HepG2 (cell line): ENCODE results near the gene WDR62. TPM values are rescaled to one million over a fixed set of nuclear protein-coding genes. Genes with fewer than 3 reads are reported as not detected.

Experiments
- FOSL2 ChIP-seq: sonication (generic); formaldehyde crosslinking; IDR thresholded peaks from 2 replicates; pipeline ENCODE4 v1.4.0; 2020; ENCODE audit warnings: missing genetic modification reagents
- HNRNPUL1 ChIP-seq: fragments of 200-400 bp; formaldehyde crosslinking; IDR thresholded peaks from 2 replicates; pipeline ENCODE4 v1.6.1; 2017; ENCODE audit warnings: low read depth, mild to moderate bottlenecking, low read length, moderate library complexity
- JARID2 ChIP-seq: sonication (generic); formaldehyde crosslinking; IDR thresholded peaks from 2 replicates; pipeline ENCODE4 v1.8.1; 2023; ENCODE audit warnings: missing genetic modification reagents, inconsistent platforms; ENCODE audit not compliant: insufficient replicate concordance
- KDM5A ChIP-seq: fragments of 200-600 bp; sonication (generic); IDR thresholded peaks from 2 replicates; pipeline ENCODE4 v1.7.0; 2018; ENCODE audit warnings: antibody characterized with exemption, mild to moderate bottlenecking, low read length, borderline replicate concordance
- KLF12 ChIP-seq: sonication (generic); formaldehyde crosslinking; IDR thresholded peaks from 2 replicates; pipeline ENCODE4 v1.4.0; 2020; ENCODE audit warnings: missing genetic modification reagents, borderline replicate concordance
- MEF2D ChIP-seq: sonication (generic); formaldehyde crosslinking; IDR thresholded peaks from 2 replicates; pipeline ENCODE4 v1.5.1; 2020; ENCODE audit warnings: mild to moderate bottlenecking, missing genetic modification reagents
- SALL1 ChIP-seq: sonication (generic); formaldehyde crosslinking; IDR thresholded peaks from 2 replicates; pipeline ENCODE4 v1.8.0; 2022; ENCODE audit warnings: mild to moderate bottlenecking, missing genetic modification reagents
- SALL2 ChIP-seq: sonication (generic); formaldehyde crosslinking; IDR thresholded peaks from 2 replicates; pipeline ENCODE4 v1.8.1; 2023; ENCODE audit warnings: mild to moderate bottlenecking, missing genetic modification reagents, inconsistent platforms
- SMARCE1 ChIP-seq: fragments of 450-650 bp; IDR thresholded peaks from 2 replicates; pipeline ENCODE4 v1.6.1; 2017; ENCODE audit warnings: borderline replicate concordance
- ZBTB4 ChIP-seq: sonication (generic); formaldehyde crosslinking; IDR thresholded peaks from 2 replicates; pipeline ENCODE4 v1.4.0; 2020; ENCODE audit warnings: missing genetic modification reagents, mild to moderate bottlenecking, borderline replicate concordance
- ZNF101 ChIP-seq: sonication (generic); formaldehyde crosslinking; IDR thresholded peaks from 2 replicates; pipeline ENCODE4 v1.4.0; 2020; ENCODE audit warnings: mild to moderate bottlenecking, low read depth, missing genetic modification reagents, borderline replicate concordance
- ZNF672 ChIP-seq: sonication (generic); formaldehyde crosslinking; IDR thresholded peaks from 2 replicates; pipeline ENCODE4 v1.8.1; 2022; ENCODE audit warnings: missing genetic modification reagents
- ZNF776 ChIP-seq: sonication (generic); formaldehyde crosslinking; IDR thresholded peaks from 2 replicates; pipeline ENCODE4 v1.4.0; 2020; ENCODE audit warnings: mild to moderate bottlenecking, missing genetic modification reagents
- ZSCAN21 ChIP-seq: sonication (generic); formaldehyde crosslinking; IDR thresholded peaks from 2 replicates; pipeline ENCODE4 v1.8.0; 2022; ENCODE audit warnings: mild to moderate bottlenecking, missing genetic modification reagents, moderate library complexity, borderline replicate concordance
- polyA plus RNA-seq, 8 experiments: library from polyadenylated mRNA; depleted of rRNA in 3 of 8; stranded (reverse) in 7 of 8; unstranded in 1 of 8; fragments of >200 nt; fragmentation: Illumina TruSeq in 4 of 8; extraction: Trizol in 4 of 8; gene quantifications; 2 replicates each; pipeline versions ENCODE4 v1.2.1 to v1.2.3, GENCODE V29; 2011 to 2016; ENCODE audit warnings: low read depth in 4 of 8, missing spikeins in 1 of 8, mixed read lengths in 1 of 8; ENCODE audit not compliant: insufficient read depth in 1 of 8
- total RNA-seq, 5 experiments: library from RNA; depleted of rRNA; stranded (reverse); fragments of >200 nt; fragmentation: Illumina TruSeq; extraction: Trizol; gene quantifications; 2 replicates each; pipeline ENCODE4 v1.2.3, GENCODE V29; 2016; ENCODE audit warnings: low read depth in 1 of 5
- TF ChIP-seq, protein P1 (sequence below): sonication (generic); formaldehyde crosslinking; IDR thresholded peaks from 2 replicates; pipeline ENCODE4 v1.5.0; 2020; ENCODE audit warnings: mild to moderate bottlenecking, missing genetic modification reagents, moderate library complexity
- TF ChIP-seq, protein P2 (sequence below): IDR thresholded peaks from 2 replicates; pipeline ENCODE4 v1.6.1; 2016; ENCODE audit warnings: low read depth, borderline replicate concordance
- TF ChIP-seq, protein P3 (sequence below): sonication (generic); formaldehyde crosslinking; IDR thresholded peaks from 2 replicates; pipeline ENCODE4 v1.4.0; 2020; ENCODE audit warnings: missing genetic modification reagents
- TF ChIP-seq, protein P4 (sequence below): sonication (generic); formaldehyde crosslinking; IDR thresholded peaks from 2 replicates; pipeline ENCODE4 v1.5.1; 2020; ENCODE audit warnings: missing genetic modification reagents, mild to moderate bottlenecking, borderline replicate concordance

The WDR62 gene
- total and polyA plus RNA-seq, 2 of the 13 experiments (the other 11 are each of a cell fraction or from before 2014, with no cell fraction given) = 5.8 to 12.5 TPM

- TF ChIP-seq, protein P1, sequence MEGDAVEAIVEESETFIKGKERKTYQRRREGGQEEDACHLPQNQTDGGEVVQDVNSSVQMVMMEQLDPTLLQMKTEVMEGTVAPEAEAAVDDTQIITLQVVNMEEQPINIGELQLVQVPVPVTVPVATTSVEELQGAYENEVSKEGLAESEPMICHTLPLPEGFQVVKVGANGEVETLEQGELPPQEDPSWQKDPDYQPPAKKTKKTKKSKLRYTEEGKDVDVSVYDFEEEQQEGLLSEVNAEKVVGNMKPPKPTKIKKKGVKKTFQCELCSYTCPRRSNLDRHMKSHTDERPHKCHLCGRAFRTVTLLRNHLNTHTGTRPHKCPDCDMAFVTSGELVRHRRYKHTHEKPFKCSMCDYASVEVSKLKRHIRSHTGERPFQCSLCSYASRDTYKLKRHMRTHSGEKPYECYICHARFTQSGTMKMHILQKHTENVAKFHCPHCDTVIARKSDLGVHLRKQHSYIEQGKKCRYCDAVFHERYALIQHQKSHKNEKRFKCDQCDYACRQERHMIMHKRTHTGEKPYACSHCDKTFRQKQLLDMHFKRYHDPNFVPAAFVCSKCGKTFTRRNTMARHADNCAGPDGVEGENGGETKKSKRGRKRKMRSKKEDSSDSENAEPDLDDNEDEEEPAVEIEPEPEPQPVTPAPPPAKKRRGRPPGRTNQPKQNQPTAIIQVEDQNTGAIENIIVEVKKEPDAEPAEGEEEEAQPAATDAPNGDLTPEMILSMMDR (CRISPR knock-in tag) = peak; percentile 21
- TF ChIP-seq, protein P2, sequence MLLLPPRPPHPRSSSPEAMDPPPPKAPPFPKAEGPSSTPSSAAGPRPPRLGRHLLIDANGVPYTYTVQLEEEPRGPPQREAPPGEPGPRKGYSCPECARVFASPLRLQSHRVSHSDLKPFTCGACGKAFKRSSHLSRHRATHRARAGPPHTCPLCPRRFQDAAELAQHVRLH (CRISPR knock-in tag) = peak; percentile 73; the same call in 1 of the 2 replicates
- TF ChIP-seq ZNF101 (no peak), ZSCAN21 (CRISPR knock-in tag) (no peak; the same call in 1 of the 2 replicates), SALL2 (CRISPR knock-in tag) (peak; percentile 67), SMARCE1 (no peak), ZBTB4 (no peak), FOSL2 (CRISPR knock-in tag) (peak; percentile 93), ZNF776 (CRISPR knock-in tag) (0 out of 2 replicates have a peak, but pooled peaks have one; percentile 36), KLF12 (CRISPR knock-in tag) (peak; percentile 80), MEF2D (CRISPR knock-in tag) (peak; percentile 68; the same call in 1 of the 2 replicates), SALL1 (CRISPR knock-in tag) (peak; percentile 81), JARID2 (no peak), KDM5A (no peak; the same call in 1 of the 2 replicates), HNRNPUL1 (0 out of 2 replicates have a peak, but pooled peaks have one; percentile 48), ZNF672 (no peak)
- TF ChIP-seq, protein P3, sequence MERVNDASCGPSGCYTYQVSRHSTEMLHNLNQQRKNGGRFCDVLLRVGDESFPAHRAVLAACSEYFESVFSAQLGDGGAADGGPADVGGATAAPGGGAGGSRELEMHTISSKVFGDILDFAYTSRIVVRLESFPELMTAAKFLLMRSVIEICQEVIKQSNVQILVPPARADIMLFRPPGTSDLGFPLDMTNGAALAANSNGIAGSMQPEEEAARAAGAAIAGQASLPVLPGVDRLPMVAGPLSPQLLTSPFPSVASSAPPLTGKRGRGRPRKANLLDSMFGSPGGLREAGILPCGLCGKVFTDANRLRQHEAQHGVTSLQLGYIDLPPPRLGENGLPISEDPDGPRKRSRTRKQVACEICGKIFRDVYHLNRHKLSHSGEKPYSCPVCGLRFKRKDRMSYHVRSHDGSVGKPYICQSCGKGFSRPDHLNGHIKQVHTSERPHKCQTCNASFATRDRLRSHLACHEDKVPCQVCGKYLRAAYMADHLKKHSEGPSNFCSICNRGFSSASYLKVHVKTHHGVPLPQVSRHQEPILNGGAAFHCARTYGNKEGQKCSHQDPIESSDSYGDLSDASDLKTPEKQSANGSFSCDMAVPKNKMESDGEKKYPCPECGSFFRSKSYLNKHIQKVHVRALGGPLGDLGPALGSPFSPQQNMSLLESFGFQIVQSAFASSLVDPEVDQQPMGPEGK (CRISPR knock-in tag) = peak; percentile 67
- TF ChIP-seq, protein P4, sequence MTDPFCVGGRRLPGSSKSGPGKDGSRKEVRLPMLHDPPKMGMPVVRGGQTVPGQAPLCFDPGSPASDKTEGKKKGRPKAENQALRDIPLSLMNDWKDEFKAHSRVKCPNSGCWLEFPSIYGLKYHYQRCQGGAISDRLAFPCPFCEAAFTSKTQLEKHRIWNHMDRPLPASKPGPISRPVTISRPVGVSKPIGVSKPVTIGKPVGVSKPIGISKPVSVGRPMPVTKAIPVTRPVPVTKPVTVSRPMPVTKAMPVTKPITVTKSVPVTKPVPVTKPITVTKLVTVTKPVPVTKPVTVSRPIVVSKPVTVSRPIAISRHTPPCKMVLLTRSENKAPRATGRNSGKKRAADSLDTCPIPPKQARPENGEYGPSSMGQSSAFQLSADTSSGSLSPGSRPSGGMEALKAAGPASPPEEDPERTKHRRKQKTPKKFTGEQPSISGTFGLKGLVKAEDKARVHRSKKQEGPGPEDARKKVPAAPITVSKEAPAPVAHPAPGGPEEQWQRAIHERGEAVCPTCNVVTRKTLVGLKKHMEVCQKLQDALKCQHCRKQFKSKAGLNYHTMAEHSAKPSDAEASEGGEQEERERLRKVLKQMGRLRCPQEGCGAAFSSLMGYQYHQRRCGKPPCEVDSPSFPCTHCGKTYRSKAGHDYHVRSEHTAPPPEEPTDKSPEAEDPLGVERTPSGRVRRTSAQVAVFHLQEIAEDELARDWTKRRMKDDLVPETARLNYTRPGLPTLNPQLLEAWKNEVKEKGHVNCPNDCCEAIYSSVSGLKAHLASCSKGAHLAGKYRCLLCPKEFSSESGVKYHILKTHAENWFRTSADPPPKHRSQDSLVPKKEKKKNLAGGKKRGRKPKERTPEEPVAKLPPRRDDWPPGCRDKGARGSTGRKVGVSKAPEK (CRISPR knock-in tag) = no peak
Observed at GRCh38 chr19:36139473-36140303, 85.0 kb downstream of the WDR62 start, which contains the start of gene CAPNS1 (continued).
